ENCODE data around the gene CD58.
"Not testable (repeated sequence)": the region's sequence is repeated elsewhere in the genome, so short reads cannot be mapped to it uniquely, and the experiment has no call there.

The CD58 gene

GRCh38 chr1:116593401-116593800 is 22.6 kb upstream of the CD58 start:
- not testable (repeated sequence) for DNase-seq

GRCh38 chr1:116591951-116592605 is 21.3 kb upstream of the CD58 start:
- DNase-seq = not testable (repeated sequence)

DNA sequence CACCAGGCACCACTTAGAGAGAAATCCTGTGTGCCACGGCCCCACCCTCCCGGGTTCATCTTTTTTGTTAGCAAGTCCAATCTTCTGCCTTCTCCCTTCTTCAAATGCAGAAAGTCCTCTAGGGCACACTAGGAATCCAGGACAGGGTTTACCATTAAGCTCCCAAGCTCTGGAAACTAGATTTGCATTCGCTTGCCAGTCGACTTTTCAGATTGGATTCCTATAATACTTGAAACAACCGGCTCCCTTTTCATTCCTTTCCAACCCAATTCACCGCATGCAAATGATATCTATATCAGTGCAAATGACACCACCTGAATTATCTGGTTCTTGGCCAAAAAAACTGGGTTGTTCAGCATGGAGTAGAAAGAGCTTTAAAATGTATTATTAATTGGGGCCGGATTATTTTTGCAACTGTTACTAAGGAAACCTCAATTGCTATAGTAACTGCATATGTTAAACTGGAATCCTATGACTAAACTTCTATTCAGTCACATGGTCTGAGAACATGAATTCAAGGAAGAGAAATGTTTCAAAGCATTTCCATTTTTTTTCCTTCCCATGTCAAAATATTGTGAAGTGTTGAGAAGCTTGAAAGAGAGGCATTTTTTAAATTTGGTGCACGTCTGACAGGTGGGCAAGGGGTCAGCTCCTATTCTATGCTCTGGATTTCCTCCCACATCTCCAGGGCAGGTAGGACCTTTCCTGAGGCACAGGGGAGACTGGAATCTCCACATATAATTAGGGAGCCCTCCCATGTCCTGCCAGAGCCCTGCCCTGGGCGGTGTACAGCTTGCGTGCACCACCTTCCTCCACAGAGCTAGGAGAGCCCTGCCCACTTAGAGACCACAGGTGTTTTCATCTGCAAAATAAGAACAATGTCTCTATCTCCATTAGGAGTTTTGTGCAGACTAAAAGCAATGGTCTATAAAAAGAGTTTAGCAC is 20.5 kb upstream of the CD58 start:
- DNase-seq = not testable (repeated sequence)

DNA sequence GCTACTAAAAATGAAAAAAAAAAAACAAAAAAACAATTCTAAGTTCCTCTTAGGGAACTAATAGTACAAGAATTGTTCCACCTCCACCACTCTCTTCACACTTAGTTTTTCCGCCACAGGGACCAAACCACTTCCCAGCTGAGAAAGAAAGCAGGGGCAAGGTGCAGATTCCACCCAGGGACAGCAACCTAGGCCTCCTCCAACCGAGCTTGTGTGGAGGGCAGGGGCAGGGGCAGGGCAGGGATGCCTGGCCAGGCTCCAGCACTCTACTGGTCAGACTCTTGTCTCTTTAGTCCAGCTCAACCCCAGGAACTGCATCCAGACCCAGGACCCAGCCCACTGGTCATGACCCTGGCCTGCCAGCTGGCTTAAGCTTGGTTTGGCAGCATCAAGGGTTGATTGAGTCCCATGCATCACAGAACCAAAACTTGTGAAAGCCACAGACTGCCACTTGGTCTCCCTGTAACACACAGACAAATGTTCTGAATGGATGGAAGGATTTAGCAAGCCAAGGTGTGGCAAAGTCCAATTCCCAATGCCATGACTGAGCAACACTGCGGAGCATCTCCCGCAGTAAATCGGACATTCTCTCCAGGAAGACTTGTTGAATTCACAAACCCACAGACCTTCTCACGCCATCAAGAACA is 19.7 kb upstream of the CD58 start:
- DNase-seq = not testable (repeated sequence)

DNA sequence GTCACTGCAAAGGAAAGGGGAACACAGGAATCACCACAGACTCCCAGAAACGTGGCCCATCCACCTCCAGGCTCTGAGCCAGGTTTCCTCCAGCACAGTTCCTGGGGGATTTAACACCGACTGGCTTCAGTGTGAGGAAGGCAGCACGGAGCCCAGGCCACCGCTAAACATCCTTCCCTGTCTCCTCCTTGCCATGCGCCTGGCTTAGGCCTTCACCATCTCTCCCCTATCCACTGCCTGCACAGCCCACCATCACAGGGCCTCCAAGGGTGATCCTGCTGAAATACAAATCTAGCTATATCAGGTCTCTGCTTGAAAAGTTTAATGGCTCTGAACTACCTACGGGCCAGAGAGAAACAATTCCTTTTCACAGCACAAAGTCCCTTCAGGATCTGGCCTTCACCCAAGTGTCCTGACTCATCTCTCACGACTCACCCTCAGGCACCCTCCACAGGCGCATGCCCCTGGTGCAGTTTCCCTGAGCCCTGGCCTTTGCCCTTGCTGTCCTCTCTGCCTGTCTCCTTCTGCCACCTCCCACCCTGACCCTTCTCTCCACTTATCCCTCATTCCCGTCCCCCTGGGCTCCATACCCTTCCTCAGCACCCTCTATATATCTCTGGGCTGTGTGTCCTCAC is 18.4 kb upstream of the CD58 start:
- not testable (repeated sequence) for DNase-seq

GRCh38 chr1:116587501-116588227 is 16.8 kb upstream of the CD58 start:
- DNase-seq = no peak

GRCh38 chr1:116586741-116587143 is 15.9 kb upstream of the CD58 start:
- no peak for DNase-seq

- DNase-seq = no peak
Observed at GRCh38 chr1:116585886-116586285, 15.1 kb upstream of the CD58 start.

GRCh38 chr1:116581323-116581885 is 10.6 kb upstream of the CD58 start:
- DNase-seq = no peak

DNA sequence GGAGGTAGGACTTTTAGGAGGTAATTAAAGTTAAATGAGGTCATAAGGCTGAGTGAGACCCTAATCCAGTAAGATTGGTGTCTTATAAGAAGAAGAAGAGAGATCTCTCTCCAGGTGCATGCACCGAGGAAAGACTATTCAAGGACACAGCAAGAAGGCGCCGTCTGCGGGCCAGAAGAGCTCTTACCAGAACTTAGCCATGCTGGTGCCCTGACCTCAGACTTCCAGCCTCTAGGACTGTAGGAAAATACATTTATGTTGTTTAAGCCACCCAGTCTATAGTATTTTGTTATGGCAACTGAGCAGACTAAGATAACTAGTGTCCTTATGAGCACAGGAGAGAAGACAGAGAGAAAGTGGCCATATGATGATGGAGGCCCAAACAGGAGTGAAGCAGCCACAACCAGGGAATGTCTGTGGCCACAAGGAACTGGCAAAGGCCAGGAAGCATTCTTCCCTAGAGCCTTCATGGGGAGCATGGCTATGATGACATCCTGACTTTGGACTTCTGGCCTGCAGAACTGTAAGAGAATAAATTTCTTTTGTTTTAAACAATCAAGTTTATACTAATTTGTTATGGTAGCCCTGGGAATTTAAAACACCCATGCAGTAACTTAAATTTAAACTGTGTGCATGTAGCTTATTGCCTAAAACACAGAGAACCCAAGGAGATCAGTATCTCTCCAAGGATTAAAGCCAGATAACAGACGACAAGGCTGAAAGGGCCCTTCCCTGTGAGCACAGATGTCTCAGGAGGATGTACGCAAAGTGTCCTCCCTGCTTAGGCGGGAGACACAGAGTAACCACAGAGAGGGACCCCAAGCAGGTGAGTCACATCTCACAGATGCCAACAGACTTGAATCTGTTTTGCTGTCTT is 9.9 kb upstream of the CD58 start:
- no peak for DNase-seq

- no peak for DNase-seq
Observed at GRCh38 chr1:116579259-116579875, 8.5 kb upstream of the CD58 start.

DNA sequence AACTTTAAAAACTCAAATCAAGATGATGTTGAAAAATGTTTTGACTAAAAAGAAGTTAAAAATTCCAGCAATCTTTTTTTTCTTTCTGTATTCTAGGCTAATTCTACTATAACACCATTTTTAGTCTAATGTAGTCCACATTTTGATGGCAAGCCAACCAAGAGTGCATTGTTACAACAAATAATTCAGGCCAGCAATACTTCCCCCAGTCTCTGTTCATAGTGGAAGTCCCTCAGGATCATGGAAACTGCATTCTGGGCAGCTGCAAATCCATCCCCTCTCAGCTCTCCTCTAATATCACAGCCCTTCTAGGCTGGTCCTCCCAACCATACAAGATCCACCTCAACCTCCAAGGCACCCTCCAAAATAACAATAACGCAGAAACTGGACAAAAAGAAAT is 7.8 kb upstream of the CD58 start:
- no peak for DNase-seq

- DNase-seq = no peak
Observed at GRCh38 chr1:116577759-116578314, 7.0 kb upstream of the CD58 start.

DNA sequence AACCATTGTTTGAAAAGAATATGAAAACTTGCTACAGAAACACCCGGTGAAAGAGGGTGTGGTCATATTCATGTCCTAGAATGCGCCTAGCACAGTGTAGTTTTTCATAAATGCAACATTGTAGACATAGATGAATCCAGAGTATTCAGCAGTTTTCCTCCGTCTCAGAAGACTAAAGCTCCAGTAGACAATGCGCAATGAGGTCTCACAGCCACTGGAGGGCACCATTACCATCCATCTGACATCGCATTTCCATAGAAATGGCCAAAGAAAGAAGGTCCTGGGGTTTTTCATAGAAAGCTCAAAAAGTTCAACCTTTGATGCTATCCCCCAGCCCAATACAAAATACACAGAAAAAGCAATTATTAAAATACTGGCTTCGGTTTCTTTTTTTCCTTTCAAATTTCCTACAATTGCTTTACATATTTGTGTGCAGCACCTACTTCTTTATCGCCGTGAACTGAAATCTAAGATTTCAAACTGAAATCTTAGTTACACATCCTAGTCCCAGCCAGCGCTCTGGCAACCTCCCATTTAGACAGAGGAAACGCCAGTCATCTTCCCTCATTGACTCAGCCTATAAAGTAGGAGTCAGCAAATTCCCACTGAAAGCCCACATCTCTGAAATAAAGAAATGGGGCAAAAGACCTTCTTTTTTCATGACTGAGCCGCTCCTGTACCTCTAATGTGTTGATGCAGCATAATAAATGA is 3.9 kb upstream of the CD58 start:
- DNase-seq = peak in 39 of 56 donors; percentile 4 to 82 (median 29)

- DNase-seq = no peak
Observed at GRCh38 chr1:116573431-116574095, 2.7 kb upstream of the CD58 start.

- DNase-seq = no peak
Observed at GRCh38 chr1:116572771-116573430, 2.1 kb upstream of the CD58 start.

DNA sequence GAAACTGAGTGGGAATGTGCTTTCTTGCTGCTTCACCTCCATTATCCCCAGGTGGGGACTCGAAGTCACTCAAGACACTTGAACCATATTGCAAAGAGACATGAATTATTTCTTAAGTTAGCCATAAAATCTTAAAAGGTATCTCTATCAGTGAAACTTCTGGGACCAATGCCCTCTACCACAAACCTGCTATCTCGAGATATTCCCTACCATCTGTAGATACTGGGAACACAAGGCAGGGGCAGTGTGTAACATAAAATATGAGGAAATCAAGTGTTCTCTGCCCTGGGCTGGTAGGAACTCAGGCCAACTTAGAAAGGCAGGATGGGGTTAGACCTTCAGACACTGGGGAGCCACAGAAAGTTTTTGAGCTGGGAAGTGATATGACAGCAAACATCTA is 1.3 kb upstream of the CD58 start:
- no peak for DNase-seq
